Thyroid gland (tissue), 4 donors: ENCODE measurements around the gene SEMA4G. TPM values are rescaled to one million over a fixed set of nuclear protein-coding genes. Genes with fewer than 3 reads are reported as not detected.

Source experiments
- DNase-seq, 2 donors: peaks; one replicate each; pipeline ENCODE4 v3.0.0-alpha.2; 2019
- H3K27ac ChIP-seq, 3 donors: fragments of 200-600 bp; sonication (generic); 1 replicate in 2 of 3; 2 replicates in 1 of 3; pipeline ENCODE4 v1.5.1; 2016 to 2019; ENCODE audit warnings: mild to moderate bottlenecking in 1 of 3, moderate library complexity in 1 of 3
- H3K27me3 ChIP-seq: fragments of 200-600 bp; sonication (generic); one replicate; pipeline ENCODE4 v1.5.1; 2019
- H3K36me3 ChIP-seq, 2 donors: fragments of 200-600 bp; sonication (generic); one replicate each; pipeline ENCODE4 v1.5.1; 2016 to 2019
- H3K4me1 ChIP-seq, 2 donors: fragments of 200-600 bp; sonication (generic); one replicate each; pipeline ENCODE4 v1.5.1; 2017 to 2019
- H3K4me3 ChIP-seq, 3 donors: fragments of 200-600 bp; sonication (generic); replicated peaks in 1 of 3; 1 replicate in 2 of 3; 2 replicates in 1 of 3; pipeline ENCODE4 v1.5.1; 2016; ENCODE audit warnings: mild to moderate bottlenecking in 1 of 3
- H3K9me3 ChIP-seq: fragments of 200-600 bp; sonication (generic); one replicate; pipeline ENCODE4 v1.5.1; 2017
- POLR2A ChIP-seq, 2 donors: fragments of 450-650 bp; IDR thresholded peaks; one replicate each; pipeline ENCODE4 v1.6.1; 2017; ENCODE audit warnings: antibody characterized with exemption in 2 of 2, mild to moderate bottlenecking in 2 of 2, moderate library complexity in 1 of 2
- WGBS, 2 donors: methylation state at CpG; one replicate each; pipeline ENCODE4 v1.1.5; 2017; 5-methylcytosine and 5-hydroxymethylcytosine counted together
- intact Hi-C: fragments of 100-400 bp; cut with DNase I; formaldehyde crosslinking; loops from one replicate; pipeline ENCODE4 v1.15.1; 2023
- total RNA-seq, 4 donors: library from RNA; depleted of rRNA; stranded (reverse); fragments of >200 nt; gene quantifications; one replicate each; pipeline ENCODE4 v1.2.3, GENCODE V29; 2016
- TF ChIP-seq, protein P1 (sequence below), 6 experiments: fragments of 200-600 bp in 3 of 6; fragments of 450-650 bp in 3 of 6; sonication (generic) in 3 of 6; IDR thresholded peaks; one replicate each; pipeline ENCODE4 v1.5.1; 2016 to 2019; ENCODE audit warnings: antibody characterized with exemption in 6 of 6, mild to moderate bottlenecking in 2 of 6, inconsistent platforms in 1 of 6, moderate library complexity in 1 of 6

The SEMA4G gene
- total RNA-seq, 4 donors from 2014 or later: 8.7 to 13.3 (median 9.8) TPM

DNA sequence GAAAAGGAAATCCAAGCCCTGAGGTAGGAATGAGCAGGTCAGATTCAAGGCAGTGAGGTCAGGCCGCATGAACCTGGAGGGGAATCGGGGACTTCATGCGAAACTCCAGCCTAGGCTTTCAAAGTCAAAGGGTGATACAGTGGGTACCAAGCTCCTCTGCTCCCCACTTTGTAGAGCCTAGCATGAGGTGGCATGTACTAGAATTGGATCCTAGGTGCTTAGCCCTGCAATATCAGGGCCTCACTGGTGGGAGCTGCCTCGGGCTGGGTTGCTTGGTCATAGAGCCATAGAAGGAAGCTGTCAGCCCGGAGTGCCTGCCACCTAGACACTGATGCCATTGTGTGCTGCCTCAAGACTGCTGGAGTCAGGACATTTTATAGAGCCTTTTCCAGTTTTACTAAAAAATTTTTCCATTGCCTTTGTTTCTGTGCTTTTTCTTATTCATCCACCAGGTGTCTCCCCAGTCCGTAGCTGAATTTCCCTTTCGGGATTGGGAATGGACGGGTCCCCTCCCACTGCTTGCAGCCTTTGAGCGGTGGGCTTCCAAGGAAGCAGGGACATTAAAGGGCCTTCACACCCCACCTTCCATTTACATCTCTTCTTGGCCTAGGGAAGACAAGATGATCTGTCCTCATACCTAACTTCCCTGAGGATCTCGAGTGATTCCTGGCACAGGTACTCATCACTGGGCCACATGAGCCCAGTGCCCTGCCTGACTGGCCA lies 24.8 kb downstream of the SEMA4G start:
- H3K4me3 ChIP-seq: no peak overlapping the region
- H3K27me3 ChIP-seq: no peaks in the 10 kb centered on the region
- TF ChIP-seq POLR2A (IDR thresholded peaks at IDR 0.05): no peak
- TF ChIP-seq, protein P1, sequence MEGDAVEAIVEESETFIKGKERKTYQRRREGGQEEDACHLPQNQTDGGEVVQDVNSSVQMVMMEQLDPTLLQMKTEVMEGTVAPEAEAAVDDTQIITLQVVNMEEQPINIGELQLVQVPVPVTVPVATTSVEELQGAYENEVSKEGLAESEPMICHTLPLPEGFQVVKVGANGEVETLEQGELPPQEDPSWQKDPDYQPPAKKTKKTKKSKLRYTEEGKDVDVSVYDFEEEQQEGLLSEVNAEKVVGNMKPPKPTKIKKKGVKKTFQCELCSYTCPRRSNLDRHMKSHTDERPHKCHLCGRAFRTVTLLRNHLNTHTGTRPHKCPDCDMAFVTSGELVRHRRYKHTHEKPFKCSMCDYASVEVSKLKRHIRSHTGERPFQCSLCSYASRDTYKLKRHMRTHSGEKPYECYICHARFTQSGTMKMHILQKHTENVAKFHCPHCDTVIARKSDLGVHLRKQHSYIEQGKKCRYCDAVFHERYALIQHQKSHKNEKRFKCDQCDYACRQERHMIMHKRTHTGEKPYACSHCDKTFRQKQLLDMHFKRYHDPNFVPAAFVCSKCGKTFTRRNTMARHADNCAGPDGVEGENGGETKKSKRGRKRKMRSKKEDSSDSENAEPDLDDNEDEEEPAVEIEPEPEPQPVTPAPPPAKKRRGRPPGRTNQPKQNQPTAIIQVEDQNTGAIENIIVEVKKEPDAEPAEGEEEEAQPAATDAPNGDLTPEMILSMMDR (IDR thresholded peaks at IDR 0.05): peak; percentile 22 to 86 (median 60)
- DNase-seq: peak in 1 of 2 donors; percentile 33
- no peak overlapping the region for H3K27ac ChIP-seq
- H3K9me3 ChIP-seq: no peaks in the 10 kb centered on the region
- intact Hi-C loops: loop anchor here (2.0 kb wide), 1 partner anchor 19 kb away; no protein-coding TSS in a partner anchor
- peaks cover 0 to 18% of the 10 kb centered on the region in 2 donors for H3K36me3 ChIP-seq
- H3K4me1 ChIP-seq: peaks cover 12 to 15% of the 10 kb centered on the region in 2 donors
- 55 to 61% methylated on average over 9 to 10 of the region's 10 CpGs for WGBS, 2 donors

DNA sequence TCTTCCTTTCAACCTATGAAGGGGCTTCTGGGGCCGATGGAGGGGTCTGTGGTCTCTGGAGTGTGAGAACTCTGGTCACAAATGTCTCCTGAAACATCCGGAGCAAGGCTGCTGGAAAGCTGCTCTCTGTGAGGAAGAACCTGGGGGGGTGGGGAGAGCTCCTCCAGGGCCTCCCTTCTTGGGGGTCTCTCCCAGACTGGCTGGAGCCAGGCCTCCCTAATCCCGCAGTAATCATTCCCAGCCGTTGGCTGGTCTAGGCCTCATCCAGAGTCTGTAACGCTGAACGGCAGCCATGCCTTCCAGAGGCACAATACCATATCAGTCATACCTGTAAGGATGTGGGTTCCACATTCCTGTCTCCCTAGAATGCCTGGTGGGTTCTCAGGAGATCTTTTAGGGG lies 25.9 kb downstream of the SEMA4G start:
- no peak for DNase-seq
- no peak overlapping the region for H3K27ac ChIP-seq
- H3K27me3 ChIP-seq: no peaks in the 10 kb centered on the region
- no peaks in the 10 kb centered on the region for H3K9me3 ChIP-seq
- peaks cover 12 to 15% of the 10 kb centered on the region in 2 donors for H3K4me1 ChIP-seq
- H3K4me3 ChIP-seq: no peak overlapping the region
- peaks cover 0 to 18% of the 10 kb centered on the region in 2 donors for H3K36me3 ChIP-seq
- TF ChIP-seq, protein P1 (IDR thresholded peaks at IDR 0.05): no peak
- TF ChIP-seq POLR2A (IDR thresholded peaks at IDR 0.05): no peak
- 56 to 62% methylated on average over 2 to 6 of the region's 6 CpGs for WGBS, 2 donors
- intact Hi-C loops: loop anchor here (2.0 kb wide), 1 partner anchor 18 kb away; no protein-coding TSS in a partner anchor

DNA sequence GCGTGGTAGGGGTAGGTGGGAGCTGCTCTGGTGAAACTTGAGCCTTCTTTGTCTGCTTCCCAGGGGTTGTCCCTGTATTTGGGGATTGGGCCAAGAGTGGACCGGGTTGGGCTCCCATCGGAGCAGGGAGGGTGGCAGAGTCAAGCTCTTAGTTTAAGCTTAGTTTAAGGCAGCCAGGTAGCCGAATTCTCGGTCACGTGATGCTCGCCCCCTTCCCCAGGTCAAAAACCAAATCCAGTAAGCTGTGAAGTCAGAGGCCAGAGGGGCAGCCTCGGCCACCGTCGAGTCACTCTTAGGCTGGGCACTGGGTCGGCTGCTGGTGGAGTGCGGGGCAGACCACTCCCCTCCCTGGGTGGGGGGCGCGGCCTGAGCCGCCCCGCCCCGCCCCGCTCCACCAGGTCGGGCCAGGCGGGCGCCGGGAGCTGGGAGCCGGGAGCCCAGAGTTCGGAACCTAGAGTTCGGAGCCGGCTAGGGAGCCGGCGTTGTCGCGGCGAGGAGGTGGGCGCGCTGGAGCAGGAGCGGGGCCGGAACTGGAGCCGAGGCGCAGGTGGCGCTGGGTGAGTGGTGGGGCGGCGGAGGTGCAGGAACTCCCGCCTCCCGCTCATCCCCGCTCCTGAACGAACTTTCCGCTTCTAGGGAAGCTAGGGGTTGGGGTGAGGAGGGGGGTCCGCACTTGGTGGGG lies 27.5 kb downstream of the SEMA4G start:
- Histone ChIP-seq H3K36me3 (peaks cover 0 to 5% of the 10 kb centered on the region in 2 donors), H3K27me3 (no peaks in the 10 kb centered on the region), H3K27ac (peak overlapping the region; percentile 99 to 100 (median 99)), H3K4me1 (peaks cover 28 to 29% of the 10 kb centered on the region in 2 donors), H3K9me3 (no peaks in the 10 kb centered on the region), H3K4me3 (peak overlapping the region; percentile 59 to 67 (median 62))
- TF ChIP-seq POLR2A (IDR thresholded peaks at IDR 0.05): peak; percentile 20 to 76
- TF ChIP-seq, protein P1 (IDR thresholded peaks at IDR 0.05): peak in 1 of 6 experiments; percentile 30
- peak; percentile 64 to 66 for DNase-seq
- intact Hi-C loops: no loop called here
- 3 to 7% methylated on average over 15 to 28 of the region's 46 CpGs for WGBS, 2 donors

DNA sequence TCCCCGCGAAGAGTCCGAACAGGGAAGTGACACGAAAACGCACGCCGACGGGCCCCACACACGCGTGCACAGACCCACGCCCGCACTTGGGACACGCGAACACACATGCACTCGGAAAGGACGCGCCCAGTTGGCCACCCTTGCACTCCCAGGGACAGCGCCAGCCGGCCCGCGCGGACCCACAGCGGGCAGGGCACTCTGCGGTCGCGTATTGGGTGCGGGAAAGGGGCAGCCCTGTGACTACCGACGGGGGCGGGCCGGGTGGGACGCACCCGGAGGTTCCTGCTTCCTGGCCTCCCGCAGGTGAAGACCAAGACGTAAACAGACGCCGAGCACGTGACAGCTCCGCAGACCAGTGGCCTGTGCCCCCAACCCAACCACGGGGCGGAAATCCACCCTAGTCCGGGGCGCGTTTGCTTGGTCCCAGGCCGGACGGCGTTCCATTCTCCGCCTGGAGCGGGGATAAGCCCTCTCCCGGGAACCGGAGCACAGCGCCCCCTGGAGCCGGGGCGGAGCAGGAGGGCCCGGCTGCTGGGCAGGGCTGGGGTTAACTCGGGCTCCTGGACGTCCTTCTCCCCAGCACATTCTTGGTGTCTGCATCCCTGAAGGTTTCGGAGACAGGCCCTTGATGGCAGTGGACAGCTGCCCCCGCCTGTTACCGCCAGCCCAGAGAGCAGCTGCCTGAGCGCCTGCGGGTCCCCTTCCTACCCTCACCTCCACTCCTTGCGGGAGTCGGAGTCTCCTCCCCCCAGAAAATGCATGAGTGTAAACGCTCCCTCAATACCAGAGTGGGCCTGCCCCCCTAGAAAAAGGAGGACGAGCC lies 28.3 kb downstream of the SEMA4G start:
- peaks cover 29 to 37% of the 10 kb centered on the region in 2 donors for H3K4me1 ChIP-seq
- H3K9me3 ChIP-seq: no peaks in the 10 kb centered on the region
- intact Hi-C loops: no loop called here
- peaks cover 0 to 5% of the 10 kb centered on the region in 2 donors for H3K36me3 ChIP-seq
- WGBS, 2 donors: 0% methylated on average over 13 to 24 of the region's 66 CpGs
- peak; percentile 36 to 51 for TF ChIP-seq POLR2A (IDR thresholded peaks at IDR 0.05)
- TF ChIP-seq, protein P1 (IDR thresholded peaks at IDR 0.05): peak; percentile 33 to 87 (median 79)
- no peaks in the 10 kb centered on the region for H3K27me3 ChIP-seq
- H3K4me3 ChIP-seq: peak overlapping the region; percentile 59 to 67 (median 62)
- DNase-seq: peak; percentile 69 to 75
- H3K27ac ChIP-seq: peak overlapping the region; percentile 99 to 100 (median 99)
